Keratinocyte (primary cell): ENCODE data around the gene SALL3.

Experiments used
- EZH2 ChIP-seq: IDR thresholded peaks from one replicate; pipeline ENCODE4 v1.6.1; 2012; ENCODE audit warnings: inconsistent platforms, mild to moderate bottlenecking, low read length, moderate library complexity
- TF ChIP-seq, protein P1 (sequence below), 3 experiments: IDR thresholded peaks in 1 of 3; conservative IDR thresholded peaks in 1 of 3; optimal IDR thresholded peaks in 1 of 3; 2 replicates in 2 of 3; 3 replicates in 1 of 3; pipeline versions ENCODE3 to v1.5.1; 2011; ENCODE audit warnings: low read length in 3 of 3, mild to moderate bottlenecking in 3 of 3, moderate library complexity in 2 of 3, control low read depth in 1 of 3, inconsistent platforms in 1 of 3; ENCODE audit not compliant: insufficient read depth in 2 of 3; ENCODE audit errors: extremely low read depth in 1 of 3

GRCh38 chr18:78945628-78946027 is 34.0 kb upstream of the SALL3 start:
- TF ChIP-seq, protein P1, sequence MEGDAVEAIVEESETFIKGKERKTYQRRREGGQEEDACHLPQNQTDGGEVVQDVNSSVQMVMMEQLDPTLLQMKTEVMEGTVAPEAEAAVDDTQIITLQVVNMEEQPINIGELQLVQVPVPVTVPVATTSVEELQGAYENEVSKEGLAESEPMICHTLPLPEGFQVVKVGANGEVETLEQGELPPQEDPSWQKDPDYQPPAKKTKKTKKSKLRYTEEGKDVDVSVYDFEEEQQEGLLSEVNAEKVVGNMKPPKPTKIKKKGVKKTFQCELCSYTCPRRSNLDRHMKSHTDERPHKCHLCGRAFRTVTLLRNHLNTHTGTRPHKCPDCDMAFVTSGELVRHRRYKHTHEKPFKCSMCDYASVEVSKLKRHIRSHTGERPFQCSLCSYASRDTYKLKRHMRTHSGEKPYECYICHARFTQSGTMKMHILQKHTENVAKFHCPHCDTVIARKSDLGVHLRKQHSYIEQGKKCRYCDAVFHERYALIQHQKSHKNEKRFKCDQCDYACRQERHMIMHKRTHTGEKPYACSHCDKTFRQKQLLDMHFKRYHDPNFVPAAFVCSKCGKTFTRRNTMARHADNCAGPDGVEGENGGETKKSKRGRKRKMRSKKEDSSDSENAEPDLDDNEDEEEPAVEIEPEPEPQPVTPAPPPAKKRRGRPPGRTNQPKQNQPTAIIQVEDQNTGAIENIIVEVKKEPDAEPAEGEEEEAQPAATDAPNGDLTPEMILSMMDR (optimal IDR thresholded peaks at IDR 0.05 in 1 of 3, IDR thresholded peaks at IDR 0.05 in 1 of 3, conservative IDR thresholded peaks at IDR 0.05 in 1 of 3; ENCODE audit: extremely low read depth in 1 of 3, insufficient read depth in 2 of 3, low read length in 3 of 3), result no peak
- no peak for TF ChIP-seq EZH2
